Measurements from ENCODE around the gene COX5A.
A peak's percentile ranks its signal among the peaks of the same experiment; 100 is the strongest.

- TF ChIP-seq EZH2 (IDR thresholded peaks at IDR 0.05; ENCODE audit: low read length, missing control alignments), result no peak
- TF ChIP-seq CTCF (conservative IDR thresholded peaks at IDR 0.05 in 1 of 2, IDR thresholded peaks at IDR 0.05 in 1 of 2; ENCODE audit: low read depth in 1 of 2, low read length in 2 of 2), result peak in 1 of 2 donors; percentile 7
Observed at GRCh38 chr15:74976159-74976558, 38.3 kb upstream of the COX5A start.

All from fibroblast of lung (primary cell).